Parathyroid adenoma (tissue), 2 donors: ENCODE data around the gene CRYBG1.

Experiments
- H2AFZ ChIP-seq: fragments of 300-600 bp; sonication (generic); one replicate; pipeline ENCODE4 v1.7.0; 2017; ENCODE audit warnings: antibody characterized with exemption, mild to moderate bottlenecking
- H3K27ac ChIP-seq: fragments of 300-600 bp; sonication (generic); one replicate; pipeline ENCODE4 v1.7.0; 2017
- H3K27me3 ChIP-seq: fragments of 300-600 bp; sonication (generic); one replicate; pipeline ENCODE4 v1.7.0; 2017; ENCODE audit warnings: low read length; ENCODE audit not compliant: control insufficient read depth, insufficient read depth
- H3K36me3 ChIP-seq: fragments of 300-600 bp; sonication (generic); one replicate; pipeline ENCODE4 v1.7.0; 2017; ENCODE audit warnings: low read length; ENCODE audit not compliant: control insufficient read depth, insufficient read depth
- H3K4me1 ChIP-seq: fragments of 300-600 bp; sonication (generic); one replicate; pipeline ENCODE4 v1.7.0; 2017; ENCODE audit warnings: control low read depth
- H3K4me2 ChIP-seq: fragments of 300-600 bp; sonication (generic); one replicate; pipeline ENCODE4 v1.7.0; 2017; ENCODE audit warnings: low read length
- H3K4me3 ChIP-seq: fragments of 300-600 bp; sonication (generic); one replicate; pipeline ENCODE4 v1.7.0; 2017; ENCODE audit warnings: low read depth, low read length
- H3K79me2 ChIP-seq: fragments of 300-600 bp; sonication (generic); one replicate; pipeline ENCODE4 v1.7.0; 2017; ENCODE audit warnings: control low read depth
- H3K9ac ChIP-seq: fragments of 300-600 bp; sonication (generic); one replicate; pipeline ENCODE4 v1.7.0; 2017; ENCODE audit warnings: mild to moderate bottlenecking
- H3K9me3 ChIP-seq: fragments of 300-600 bp; sonication (generic); one replicate; pipeline ENCODE4 v1.7.0; 2017; ENCODE audit warnings: low read length; ENCODE audit not compliant: control insufficient read depth
- TF ChIP-seq, protein P1 (sequence below): fragments of 300-600 bp; sonication (generic); IDR thresholded peaks from one replicate; pipeline ENCODE4 v1.7.0; 2017; ENCODE audit warnings: antibody characterized with exemption, mild to moderate bottlenecking
- donor health status: primary hyperparathyroidism.

CRYBG1 gene

GRCh38 chr6:106530026-106530425 lies 169.5 kb downstream of the CRYBG1 start:
- no peak overlapping the region for H3K4me3 ChIP-seq
- H2AFZ ChIP-seq = no peak overlapping the region
- no peaks in the 10 kb centered on the region for H3K4me1 ChIP-seq
- no peak overlapping the region for H3K9ac ChIP-seq
- no peak overlapping the region for H3K27ac ChIP-seq
- H3K9me3 ChIP-seq = no peaks in the 10 kb centered on the region
- H3K36me3 ChIP-seq = no peaks in the 10 kb centered on the region
- H3K27me3 ChIP-seq = no peaks in the 10 kb centered on the region
- H3K4me2 ChIP-seq = no peak overlapping the region
- no peaks in the 10 kb centered on the region for H3K79me2 ChIP-seq
- TF ChIP-seq, protein P1, sequence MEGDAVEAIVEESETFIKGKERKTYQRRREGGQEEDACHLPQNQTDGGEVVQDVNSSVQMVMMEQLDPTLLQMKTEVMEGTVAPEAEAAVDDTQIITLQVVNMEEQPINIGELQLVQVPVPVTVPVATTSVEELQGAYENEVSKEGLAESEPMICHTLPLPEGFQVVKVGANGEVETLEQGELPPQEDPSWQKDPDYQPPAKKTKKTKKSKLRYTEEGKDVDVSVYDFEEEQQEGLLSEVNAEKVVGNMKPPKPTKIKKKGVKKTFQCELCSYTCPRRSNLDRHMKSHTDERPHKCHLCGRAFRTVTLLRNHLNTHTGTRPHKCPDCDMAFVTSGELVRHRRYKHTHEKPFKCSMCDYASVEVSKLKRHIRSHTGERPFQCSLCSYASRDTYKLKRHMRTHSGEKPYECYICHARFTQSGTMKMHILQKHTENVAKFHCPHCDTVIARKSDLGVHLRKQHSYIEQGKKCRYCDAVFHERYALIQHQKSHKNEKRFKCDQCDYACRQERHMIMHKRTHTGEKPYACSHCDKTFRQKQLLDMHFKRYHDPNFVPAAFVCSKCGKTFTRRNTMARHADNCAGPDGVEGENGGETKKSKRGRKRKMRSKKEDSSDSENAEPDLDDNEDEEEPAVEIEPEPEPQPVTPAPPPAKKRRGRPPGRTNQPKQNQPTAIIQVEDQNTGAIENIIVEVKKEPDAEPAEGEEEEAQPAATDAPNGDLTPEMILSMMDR = no peak

DNA sequence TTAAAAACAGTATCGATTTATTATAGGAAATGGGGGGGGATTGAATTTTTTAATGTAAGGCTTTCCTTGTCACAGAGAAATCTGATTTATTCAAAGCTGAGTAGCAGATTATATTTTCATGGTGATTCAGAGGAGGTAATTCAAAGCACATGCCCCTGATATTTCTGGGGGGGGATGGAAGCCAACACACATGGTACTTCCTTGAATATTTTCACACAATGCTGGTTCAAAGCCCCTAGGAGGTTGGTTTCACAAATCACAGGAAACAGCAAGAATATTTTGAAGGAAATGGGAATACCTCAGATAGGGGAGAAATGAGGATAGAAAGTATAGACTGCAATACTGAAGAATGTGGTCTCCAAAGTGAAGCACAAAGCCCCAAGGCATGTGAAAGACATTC lies 170.0 kb downstream of the CRYBG1 start:
- TF ChIP-seq, protein P1 = no peak
- H3K36me3 ChIP-seq = no peaks in the 10 kb centered on the region
- no peaks in the 10 kb centered on the region for H3K4me1 ChIP-seq
- H2AFZ ChIP-seq = no peak overlapping the region
- H3K27ac ChIP-seq = no peak overlapping the region
- no peak overlapping the region for H3K4me2 ChIP-seq
- H3K27me3 ChIP-seq = no peaks in the 10 kb centered on the region
- no peaks in the 10 kb centered on the region for H3K9me3 ChIP-seq
- no peak overlapping the region for H3K9ac ChIP-seq
- no peaks in the 10 kb centered on the region for H3K79me2 ChIP-seq
- no peak overlapping the region for H3K4me3 ChIP-seq

- no peak overlapping the region for H3K4me2 ChIP-seq
- TF ChIP-seq, protein P1 = no peak
- H3K4me3 ChIP-seq = no peak overlapping the region
- H3K9ac ChIP-seq = no peak overlapping the region
- H3K9me3 ChIP-seq = no peaks in the 10 kb centered on the region
- H3K27me3 ChIP-seq = no peaks in the 10 kb centered on the region
- no peak overlapping the region for H3K27ac ChIP-seq
- H3K4me1 ChIP-seq = no peaks in the 10 kb centered on the region
- no peaks in the 10 kb centered on the region for H3K36me3 ChIP-seq
- H2AFZ ChIP-seq = no peak overlapping the region
- H3K79me2 ChIP-seq = no peaks in the 10 kb centered on the region
These were observed 172.5 kb downstream of the CRYBG1 start for GRCh38 chr6:106533054-106533453.

DNA sequence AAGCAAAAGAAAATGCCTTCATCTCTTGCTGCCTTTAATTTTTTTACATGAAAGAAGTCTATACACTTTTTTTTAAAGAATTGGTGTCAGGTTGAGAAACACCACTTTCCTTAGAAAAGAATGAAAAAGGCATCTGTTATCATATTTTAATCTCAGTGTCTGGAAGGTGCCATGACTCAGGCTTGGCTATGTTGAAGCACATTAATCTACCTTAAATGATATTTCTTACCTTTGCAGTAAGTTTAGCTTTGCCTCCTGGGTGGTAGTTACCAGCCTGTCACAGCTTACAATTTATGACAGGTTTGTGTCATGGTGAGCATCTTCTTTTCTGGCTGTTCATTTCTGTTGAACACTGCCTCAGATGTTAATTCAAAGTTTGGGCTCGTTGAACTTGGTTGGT lies 173.5 kb downstream of the CRYBG1 start:
- H3K4me3 ChIP-seq = no peak overlapping the region
- H3K79me2 ChIP-seq = no peaks in the 10 kb centered on the region
- no peak overlapping the region for H3K4me2 ChIP-seq
- no peaks in the 10 kb centered on the region for H3K4me1 ChIP-seq
- no peaks in the 10 kb centered on the region for H3K36me3 ChIP-seq
- H2AFZ ChIP-seq = no peak overlapping the region
- TF ChIP-seq, protein P1 = no peak
- H3K27ac ChIP-seq = no peak overlapping the region
- no peak overlapping the region for H3K9ac ChIP-seq
- no peaks in the 10 kb centered on the region for H3K27me3 ChIP-seq
- no peaks in the 10 kb centered on the region for H3K9me3 ChIP-seq

DNA sequence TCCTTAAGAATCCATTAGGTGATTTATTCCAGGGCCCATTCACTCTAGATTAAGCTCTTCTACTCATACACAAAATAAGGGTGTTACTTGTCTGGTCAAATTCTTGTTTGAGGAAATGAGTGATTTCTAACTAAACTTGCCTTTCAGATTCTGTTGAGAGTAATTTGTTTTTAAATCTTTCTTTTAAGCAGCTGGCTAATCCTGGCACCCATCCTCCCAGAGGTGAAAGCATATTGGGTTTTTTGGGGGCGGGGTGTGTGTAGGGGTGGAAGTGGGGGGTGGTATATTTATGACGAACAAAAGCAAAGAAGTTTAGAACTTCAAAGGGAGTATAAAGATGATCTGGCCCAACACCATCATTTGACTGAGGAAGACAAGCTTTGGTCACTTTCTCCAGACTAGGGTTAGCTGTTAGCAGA lies 174.1 kb downstream of the CRYBG1 start:
- no peaks in the 10 kb centered on the region for H3K4me1 ChIP-seq
- no peak overlapping the region for H3K27ac ChIP-seq
- no peak overlapping the region for H3K4me2 ChIP-seq
- no peak overlapping the region for H3K9ac ChIP-seq
- H3K4me3 ChIP-seq = no peak overlapping the region
- H3K9me3 ChIP-seq = no peaks in the 10 kb centered on the region
- H3K79me2 ChIP-seq = no peaks in the 10 kb centered on the region
- TF ChIP-seq, protein P1 = no peak
- no peak overlapping the region for H2AFZ ChIP-seq
- no peaks in the 10 kb centered on the region for H3K27me3 ChIP-seq
- H3K36me3 ChIP-seq = no peaks in the 10 kb centered on the region
